Measurements from ENCODE around the gene UBE3B.

The UBE3B gene

DNA sequence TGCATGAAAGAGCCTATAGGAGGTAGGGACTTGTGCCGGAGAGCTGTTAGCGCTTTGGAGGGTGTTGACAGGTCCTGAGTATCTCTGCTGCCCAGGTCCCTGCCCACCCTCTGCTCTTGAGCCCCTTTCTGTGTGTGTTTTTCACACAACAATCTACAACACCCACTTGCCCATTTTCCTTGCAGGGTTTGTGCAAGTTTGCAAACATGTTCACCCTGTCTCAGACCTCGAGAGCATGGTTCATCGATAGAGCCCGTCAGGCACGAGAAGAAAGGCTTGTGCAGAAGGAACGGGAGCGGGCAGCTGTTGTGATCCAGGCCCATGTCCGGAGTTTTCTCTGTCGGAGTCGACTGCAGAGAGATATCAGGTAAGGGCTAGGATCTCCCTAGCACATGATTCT, 5.9 kb downstream of the UBE3B start:
- H3K36me3 ChIP-seq (ENCODE audit: control insufficient read depth, insufficient read depth, low read length): peaks cover 5% of the 10 kb centered on the region
- no peaks in the 10 kb centered on the region for H3K4me1 ChIP-seq (ENCODE audit: control insufficient read depth, low read depth, low read length)
- H2BK120ac ChIP-seq (ENCODE audit: low read depth, low read length): no peak overlapping the region
- H3K23ac ChIP-seq (ENCODE audit: low read length): no peak overlapping the region
- no peak overlapping the region for H3K4me3 ChIP-seq (ENCODE audit: low read length)
- no peaks in the 10 kb centered on the region for H3K27me3 ChIP-seq (ENCODE audit: insufficient read depth, low read length, poor library complexity)
- no peak overlapping the region for H2AK5ac ChIP-seq (ENCODE audit: low read length)
- no peak overlapping the region for H4K8ac ChIP-seq (ENCODE audit: low read depth, low read length)
- H3K4ac ChIP-seq (ENCODE audit: low read depth, low read length): no peak overlapping the region
- H3K18ac ChIP-seq (ENCODE audit: low read length): no peak overlapping the region
- DNase-seq: no peak
- H3K9ac ChIP-seq (ENCODE audit: low read length): no peak overlapping the region
- no peak overlapping the region for H3K27ac ChIP-seq (ENCODE audit: low read depth, low read length)
- H3K79me1 ChIP-seq (ENCODE audit: low read length): peaks cover 1% of the 10 kb centered on the region
- no peak overlapping the region for H2BK15ac ChIP-seq (replicated peaks; ENCODE audit: low read depth)
- no CpG with 5 or more reads among the region's 11 CpGs for WGBS (ENCODE audit: extremely low coverage, insufficient coverage, low lambda C conversion rate)
- H3K56ac ChIP-seq (ENCODE audit: low read length): no peak overlapping the region
- H2BK5ac ChIP-seq (ENCODE audit: low read length): no peak overlapping the region
- H3K4me2 ChIP-seq (ENCODE audit: low read length): no peak overlapping the region
- H4K5ac ChIP-seq (ENCODE audit: low read length): no peak overlapping the region
- no peaks in the 10 kb centered on the region for H3K79me2 ChIP-seq (ENCODE audit: control insufficient read depth, insufficient read depth, low read length)

DNA sequence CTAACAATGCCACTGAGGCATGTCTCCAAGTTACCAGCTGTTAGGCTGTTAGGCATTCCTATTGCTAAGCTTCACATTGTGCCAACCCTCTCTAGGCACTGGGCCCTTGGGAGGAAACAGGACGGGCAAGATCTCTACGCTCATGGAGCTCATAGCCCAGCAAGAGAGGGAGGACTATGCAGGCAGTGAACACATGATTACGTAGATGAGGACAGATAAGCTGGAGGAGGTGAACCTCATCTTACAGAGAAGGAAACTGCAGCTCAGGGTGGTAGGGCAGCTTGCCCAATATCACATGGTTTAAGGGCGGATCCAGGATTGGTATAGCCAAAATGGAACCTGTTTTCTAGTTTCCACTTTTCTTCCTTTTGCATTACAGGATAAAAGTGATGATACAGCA, 7.8 kb downstream of the UBE3B start:
- DNase-seq: no peak
- Histone ChIP-seq H3K79me2 (ENCODE audit: control insufficient read depth, insufficient read depth, low read length) (no peaks in the 10 kb centered on the region), H4K8ac (ENCODE audit: low read depth, low read length) (no peak overlapping the region), H2AK5ac (ENCODE audit: low read length) (no peak overlapping the region), H2BK5ac (ENCODE audit: low read length) (no peak overlapping the region), H2BK120ac (ENCODE audit: low read depth, low read length) (no peak overlapping the region), H3K4ac (ENCODE audit: low read depth, low read length) (no peak overlapping the region), H3K27me3 (ENCODE audit: insufficient read depth, low read length, poor library complexity) (no peaks in the 10 kb centered on the region), H3K9ac (ENCODE audit: low read length) (no peak overlapping the region), H3K36me3 (ENCODE audit: control insufficient read depth, insufficient read depth, low read length) (peaks cover 9% of the 10 kb centered on the region), H3K79me1 (ENCODE audit: low read length) (no peaks in the 10 kb centered on the region), H3K4me3 (ENCODE audit: low read length) (no peak overlapping the region), H3K4me1 (ENCODE audit: control insufficient read depth, low read depth, low read length) (no peaks in the 10 kb centered on the region), H2BK15ac (replicated peaks; ENCODE audit: low read depth) (no peak overlapping the region), H3K23ac (ENCODE audit: low read length) (no peak overlapping the region), H3K18ac (ENCODE audit: low read length) (no peak overlapping the region), H3K4me2 (ENCODE audit: low read length) (no peak overlapping the region), H3K56ac (ENCODE audit: low read length) (no peak overlapping the region), H4K5ac (ENCODE audit: low read length) (no peak overlapping the region), H3K27ac (ENCODE audit: low read depth, low read length) (no peak overlapping the region)
- WGBS (ENCODE audit: extremely low coverage, insufficient coverage, low lambda C conversion rate): no CpG with 5 or more reads among the region's 4 CpGs

GRCh38 chr12:109487181-109488050, 10.0 kb downstream of the UBE3B start:
- no peaks in the 10 kb centered on the region for H3K4me1 ChIP-seq (ENCODE audit: control insufficient read depth, low read depth, low read length)
- no peak overlapping the region for H3K56ac ChIP-seq (ENCODE audit: low read length)
- no peak for DNase-seq
- H2AK5ac ChIP-seq (ENCODE audit: low read length): no peak overlapping the region
- no peak overlapping the region for H3K4me2 ChIP-seq (ENCODE audit: low read length)
- no peaks in the 10 kb centered on the region for H3K79me1 ChIP-seq (ENCODE audit: low read length)
- no peak overlapping the region for H3K18ac ChIP-seq (ENCODE audit: low read length)
- H3K4me3 ChIP-seq (ENCODE audit: low read length): no peak overlapping the region
- H3K36me3 ChIP-seq (ENCODE audit: control insufficient read depth, insufficient read depth, low read length): peaks cover 10% of the 10 kb centered on the region
- H4K5ac ChIP-seq (ENCODE audit: low read length): no peak overlapping the region
- H3K9ac ChIP-seq (ENCODE audit: low read length): no peak overlapping the region
- H3K23ac ChIP-seq (ENCODE audit: low read length): no peak overlapping the region
- H2BK5ac ChIP-seq (ENCODE audit: low read length): no peak overlapping the region
- H3K27ac ChIP-seq (ENCODE audit: low read depth, low read length): no peak overlapping the region
- no peaks in the 10 kb centered on the region for H3K79me2 ChIP-seq (ENCODE audit: control insufficient read depth, insufficient read depth, low read length)
- no peaks in the 10 kb centered on the region for H3K27me3 ChIP-seq (ENCODE audit: insufficient read depth, low read length, poor library complexity)
- H2BK120ac ChIP-seq (ENCODE audit: low read depth, low read length): no peak overlapping the region
- no peak overlapping the region for H4K8ac ChIP-seq (ENCODE audit: low read depth, low read length)
- no CpG with 5 or more reads among the region's 9 CpGs for WGBS (ENCODE audit: extremely low coverage, insufficient coverage, low lambda C conversion rate)
- H2BK15ac ChIP-seq (replicated peaks; ENCODE audit: low read depth): no peak overlapping the region
- H3K4ac ChIP-seq (ENCODE audit: low read depth, low read length): no peak overlapping the region

DNA sequence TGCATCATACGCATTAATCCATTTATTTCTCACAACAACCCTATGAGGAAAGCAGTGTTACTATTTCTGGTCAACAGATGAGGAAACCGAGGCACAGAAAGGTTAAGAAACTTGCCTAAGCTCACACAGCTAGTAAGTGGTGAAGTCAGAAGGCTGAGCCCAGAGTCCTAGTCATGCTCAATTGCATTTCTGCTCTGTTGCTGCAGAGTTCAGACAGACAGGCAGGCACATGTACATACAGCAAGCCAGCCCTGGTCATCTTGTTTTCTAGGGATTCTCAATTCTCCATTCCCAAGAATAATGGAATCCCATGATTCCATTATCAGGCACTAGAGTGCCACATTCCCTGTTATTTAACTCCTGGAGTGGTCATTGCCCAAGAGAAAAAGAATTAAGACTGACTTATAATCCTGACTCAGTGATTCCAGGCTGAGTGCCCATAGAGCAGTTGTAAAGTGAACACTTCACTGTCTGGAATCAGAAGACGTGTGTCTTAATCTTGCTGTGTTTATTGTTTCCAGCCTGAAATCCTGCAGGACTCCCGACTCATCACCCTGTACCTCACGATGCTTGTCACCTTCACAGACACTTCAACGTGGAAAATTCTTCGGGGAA, 10.7 kb downstream of the UBE3B start:
- no peak overlapping the region for H3K23ac ChIP-seq (ENCODE audit: low read length)
- H3K27ac ChIP-seq (ENCODE audit: low read depth, low read length): no peak overlapping the region
- H3K9ac ChIP-seq (ENCODE audit: low read length): no peak overlapping the region
- H3K27me3 ChIP-seq (ENCODE audit: insufficient read depth, low read length, poor library complexity): no peaks in the 10 kb centered on the region
- H3K4me3 ChIP-seq (ENCODE audit: low read length): no peak overlapping the region
- no peak overlapping the region for H4K5ac ChIP-seq (ENCODE audit: low read length)
- no peak overlapping the region for H3K4ac ChIP-seq (ENCODE audit: low read depth, low read length)
- H3K36me3 ChIP-seq (ENCODE audit: control insufficient read depth, insufficient read depth, low read length): peaks cover 10% of the 10 kb centered on the region
- H3K79me1 ChIP-seq (ENCODE audit: low read length): no peaks in the 10 kb centered on the region
- no peak overlapping the region for H2BK5ac ChIP-seq (ENCODE audit: low read length)
- no peak overlapping the region for H2BK15ac ChIP-seq (replicated peaks; ENCODE audit: low read depth)
- no peak overlapping the region for H2BK120ac ChIP-seq (ENCODE audit: low read depth, low read length)
- no peak overlapping the region for H3K4me2 ChIP-seq (ENCODE audit: low read length)
- no peak overlapping the region for H3K56ac ChIP-seq (ENCODE audit: low read length)
- no peak for DNase-seq
- WGBS (ENCODE audit: extremely low coverage, insufficient coverage, low lambda C conversion rate): no CpG with 5 or more reads among the region's 7 CpGs
- H3K4me1 ChIP-seq (ENCODE audit: control insufficient read depth, low read depth, low read length): no peaks in the 10 kb centered on the region
- H3K18ac ChIP-seq (ENCODE audit: low read length): no peak overlapping the region
- no peak overlapping the region for H4K8ac ChIP-seq (ENCODE audit: low read depth, low read length)
- no peaks in the 10 kb centered on the region for H3K79me2 ChIP-seq (ENCODE audit: control insufficient read depth, insufficient read depth, low read length)
- H2AK5ac ChIP-seq (ENCODE audit: low read length): no peak overlapping the region

DNA sequence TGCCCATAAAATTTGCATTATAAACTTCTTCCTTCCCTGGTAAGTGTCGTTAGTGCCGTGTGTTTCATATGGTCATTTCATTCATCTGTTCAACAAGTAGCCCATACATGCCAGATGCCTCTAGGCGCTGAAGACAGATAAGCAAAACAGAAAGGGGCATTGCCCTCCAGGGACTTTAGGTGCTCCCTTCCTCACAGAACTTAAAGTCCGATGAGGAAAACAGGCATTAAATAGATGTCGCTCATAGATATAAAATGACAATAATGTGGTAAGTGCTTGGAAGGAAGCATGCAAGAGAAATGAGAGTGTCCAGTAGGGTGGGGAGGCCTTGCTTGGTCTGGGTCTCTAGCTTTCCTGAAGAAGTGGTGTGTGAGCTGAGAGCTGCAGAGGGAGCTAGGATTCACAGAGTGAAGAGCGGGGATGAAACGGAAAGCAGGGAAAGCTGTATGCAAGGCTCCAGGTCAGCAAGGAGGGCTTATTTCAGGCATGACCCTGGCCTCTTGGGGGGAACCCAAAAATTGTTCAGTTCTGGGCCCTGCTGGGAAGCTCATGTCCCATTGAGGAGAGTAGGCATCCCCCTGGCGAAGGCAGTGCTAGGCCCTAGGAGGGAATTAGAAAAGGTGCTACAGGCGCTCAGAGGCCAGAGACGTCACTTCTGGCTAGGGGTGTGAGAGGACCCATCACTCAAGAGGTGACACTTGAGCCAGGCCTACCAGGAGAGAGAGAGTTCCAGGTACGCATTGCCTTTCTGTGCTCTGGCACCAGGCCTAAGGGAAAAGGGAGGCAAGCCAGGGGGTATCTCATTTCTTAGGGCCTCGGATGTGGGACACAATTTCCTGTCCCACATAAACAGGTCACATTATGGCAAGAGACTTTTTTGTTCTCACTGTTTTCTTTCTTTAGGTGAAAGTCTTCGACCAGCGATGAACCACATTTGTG, 11.9 kb downstream of the UBE3B start:
- no CpG with 5 or more reads among the region's 14 CpGs for WGBS (ENCODE audit: extremely low coverage, insufficient coverage, low lambda C conversion rate)
- Histone ChIP-seq H3K79me1 (ENCODE audit: low read length) (no peaks in the 10 kb centered on the region), H3K4me3 (ENCODE audit: low read length) (no peak overlapping the region), H3K18ac (ENCODE audit: low read length) (no peak overlapping the region), H3K4me1 (ENCODE audit: control insufficient read depth, low read depth, low read length) (no peaks in the 10 kb centered on the region), H3K27me3 (ENCODE audit: insufficient read depth, low read length, poor library complexity) (no peaks in the 10 kb centered on the region), H3K4ac (ENCODE audit: low read depth, low read length) (no peak overlapping the region), H3K9ac (ENCODE audit: low read length) (no peak overlapping the region), H3K56ac (ENCODE audit: low read length) (no peak overlapping the region), H3K4me2 (ENCODE audit: low read length) (no peak overlapping the region), H3K27ac (ENCODE audit: low read depth, low read length) (no peak overlapping the region), H3K23ac (ENCODE audit: low read length) (no peak overlapping the region), H3K79me2 (ENCODE audit: control insufficient read depth, insufficient read depth, low read length) (no peaks in the 10 kb centered on the region), H2BK5ac (ENCODE audit: low read length) (no peak overlapping the region), H3K36me3 (ENCODE audit: control insufficient read depth, insufficient read depth, low read length) (peaks cover 10% of the 10 kb centered on the region), H4K8ac (ENCODE audit: low read depth, low read length) (no peak overlapping the region), H2BK15ac (replicated peaks; ENCODE audit: low read depth) (no peak overlapping the region), H2BK120ac (ENCODE audit: low read depth, low read length) (no peak overlapping the region), H4K5ac (ENCODE audit: low read length) (no peak overlapping the region), H2AK5ac (ENCODE audit: low read length) (no peak overlapping the region)
- no peak for DNase-seq
